ENCODE data around the gene RAB42.

- TF ChIP-seq CTCF (IDR thresholded peaks at IDR 0.05) (no peak), POLR2A (IDR thresholded peaks at IDR 0.05) (no peak)
These were observed at the start of gene RAB42 for GRCh38 chr1:28591708-28592320.

Data from esophagus squamous epithelium (tissue), 4 donors.